GM08714 (cell line): ENCODE data around the gene GLIS1.

ENCODE experiments used
- H3K4me3 ChIP-seq: fragments of 200-500 bp; sonication (Bioruptor generic); 2 replicates; pipeline ENCODE4 v1.5.1; 2014; ENCODE audit warnings: mild to moderate bottlenecking, low read length, inconsistent platforms
- ZNF274 ChIP-seq: IDR thresholded peaks from 2 replicates; pipeline ENCODE4 v1.6.1; 2012; ENCODE audit warnings: mild to moderate bottlenecking, low read depth, low read length

Gene GLIS1

DNA sequence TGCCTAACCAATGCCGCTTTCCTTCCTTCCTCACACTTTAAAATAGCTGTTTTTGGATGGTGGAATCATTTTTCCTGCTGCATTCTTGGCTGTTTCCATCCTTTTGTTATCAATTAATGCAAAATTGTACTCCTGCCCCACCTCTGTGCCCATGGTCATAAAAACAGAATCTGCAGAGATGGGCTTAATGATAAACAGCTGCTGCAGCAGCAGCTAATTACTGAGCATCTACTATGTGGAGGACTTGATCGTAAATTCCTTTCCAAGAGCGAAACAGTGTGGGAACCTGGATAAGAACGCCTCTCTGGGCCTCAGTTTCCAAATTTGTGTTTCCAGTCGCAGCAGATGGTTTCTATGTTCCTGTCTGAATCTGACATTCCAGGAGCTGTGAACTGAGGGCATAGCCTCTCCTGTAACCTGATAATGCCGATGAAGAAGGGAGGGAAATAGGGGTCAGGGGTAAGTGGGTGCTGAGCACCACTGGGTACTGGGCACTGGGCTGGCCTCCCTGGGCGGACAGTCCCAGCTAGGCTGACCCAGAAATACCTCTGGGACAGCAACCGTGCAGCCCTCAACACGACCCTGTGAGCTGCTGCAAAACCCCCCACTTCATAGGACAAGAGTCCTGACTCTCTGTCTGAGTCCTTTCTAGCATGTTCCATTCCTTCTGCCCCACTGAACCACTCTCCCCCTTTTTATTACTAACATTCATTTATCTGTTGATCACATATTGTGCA, 158.1 kb downstream of the GLIS1 start:
- H3K4me3 ChIP-seq, result no peak overlapping the region
- no peak for TF ChIP-seq ZNF274

DNA sequence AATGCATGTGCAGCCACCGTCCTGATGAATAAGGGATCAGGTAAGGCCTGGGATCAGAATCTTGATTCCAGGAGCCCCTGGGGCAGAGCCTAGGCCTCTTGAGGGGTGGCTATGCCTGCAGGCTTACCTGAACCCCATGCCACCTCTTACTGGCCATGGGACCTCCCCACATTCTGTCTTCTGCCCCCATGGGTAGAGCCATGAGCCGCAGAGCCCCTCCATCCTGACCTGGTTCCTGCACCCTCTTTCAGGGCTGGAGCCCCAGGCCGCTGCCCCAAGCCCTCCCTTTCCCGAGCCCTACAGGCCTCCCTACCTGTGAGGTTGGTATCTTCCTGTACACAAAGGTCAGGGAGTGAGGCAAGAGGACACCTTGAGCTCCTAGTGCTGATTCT, 159.0 kb downstream of the GLIS1 start:
- no peak for TF ChIP-seq ZNF274
- no peak overlapping the region for H3K4me3 ChIP-seq

DNA sequence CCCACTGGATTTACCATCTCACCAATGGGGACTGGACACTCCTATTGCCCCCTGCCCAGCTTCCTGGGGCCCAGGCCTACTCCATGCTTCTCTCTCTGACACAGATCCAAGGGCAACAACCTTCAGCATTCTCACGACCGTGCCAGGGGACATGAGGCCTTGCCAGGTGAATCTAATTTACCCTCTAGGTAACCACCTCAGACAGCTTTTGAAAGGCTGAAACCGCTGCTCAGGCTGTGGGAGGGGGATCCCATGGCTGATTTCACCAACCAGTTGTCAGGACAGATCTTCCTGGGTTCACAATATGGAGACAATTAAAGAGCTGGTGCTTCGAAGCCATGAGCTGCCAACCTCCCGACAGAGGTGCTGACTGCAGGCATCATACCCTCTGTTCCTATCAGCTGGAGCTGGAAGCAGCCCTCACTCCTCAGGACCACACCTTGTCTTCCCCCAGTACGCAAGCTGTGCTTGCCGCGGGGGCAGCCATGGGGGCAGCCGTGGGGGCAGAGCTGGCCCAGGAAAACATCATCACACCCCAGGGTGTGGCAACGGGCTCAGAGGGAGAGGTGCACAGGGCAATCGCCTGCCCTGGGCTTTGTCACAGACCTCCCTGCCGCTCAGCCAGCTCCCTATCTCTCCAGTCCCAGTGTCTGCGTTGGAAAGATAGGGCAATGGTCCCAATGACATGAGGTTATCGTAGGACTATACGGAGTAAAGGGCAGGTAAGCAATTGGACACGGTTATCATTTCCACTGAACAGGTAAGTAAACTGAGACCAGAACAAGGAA, 159.5 kb downstream of the GLIS1 start:
- no peak for TF ChIP-seq ZNF274

DNA sequence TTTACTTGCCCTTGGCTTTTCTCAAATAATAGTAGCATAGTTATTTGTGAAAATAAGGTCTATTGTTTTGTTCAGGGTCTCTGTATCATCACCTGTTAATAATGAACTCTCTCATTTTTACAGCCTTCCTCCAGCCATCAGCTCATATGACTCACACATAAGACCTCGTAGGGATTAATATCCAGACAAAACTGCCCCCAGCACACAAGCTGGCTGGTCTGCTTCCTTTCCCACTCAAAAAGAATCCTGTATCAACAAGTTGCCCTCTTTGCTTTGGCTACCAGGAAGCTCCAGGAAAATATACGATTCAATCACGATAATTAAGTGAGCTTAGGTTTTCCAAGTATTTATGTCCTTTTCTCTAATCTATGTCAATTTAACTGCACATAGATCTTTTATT, 160.6 kb downstream of the GLIS1 start:
- TF ChIP-seq ZNF274, result no peak
- H3K4me3 ChIP-seq, result no peak overlapping the region

More for the DNA sequence above, 159.5 kb downstream of the GLIS1 start:
- H3K4me3 ChIP-seq, result no peak overlapping the region

DNA sequence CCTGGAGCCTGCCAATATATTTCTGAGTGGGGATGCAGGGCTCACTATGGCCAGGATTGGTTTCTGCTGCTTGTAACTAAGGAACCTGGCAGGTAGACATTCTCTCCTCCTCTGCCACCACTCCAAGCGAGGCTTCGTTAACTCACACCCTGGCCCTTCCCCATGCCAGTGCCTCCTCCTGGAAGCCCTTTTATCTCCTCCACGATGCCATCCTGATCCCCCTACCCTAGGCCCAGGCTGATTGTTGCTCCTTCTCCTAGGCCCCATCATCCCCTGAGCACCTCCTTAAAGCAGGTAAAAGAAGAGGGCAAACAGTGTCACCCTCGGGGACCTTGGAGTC, 161.2 kb downstream of the GLIS1 start:
- TF ChIP-seq ZNF274, result no peak
- H3K4me3 ChIP-seq, result no peak overlapping the region

DNA sequence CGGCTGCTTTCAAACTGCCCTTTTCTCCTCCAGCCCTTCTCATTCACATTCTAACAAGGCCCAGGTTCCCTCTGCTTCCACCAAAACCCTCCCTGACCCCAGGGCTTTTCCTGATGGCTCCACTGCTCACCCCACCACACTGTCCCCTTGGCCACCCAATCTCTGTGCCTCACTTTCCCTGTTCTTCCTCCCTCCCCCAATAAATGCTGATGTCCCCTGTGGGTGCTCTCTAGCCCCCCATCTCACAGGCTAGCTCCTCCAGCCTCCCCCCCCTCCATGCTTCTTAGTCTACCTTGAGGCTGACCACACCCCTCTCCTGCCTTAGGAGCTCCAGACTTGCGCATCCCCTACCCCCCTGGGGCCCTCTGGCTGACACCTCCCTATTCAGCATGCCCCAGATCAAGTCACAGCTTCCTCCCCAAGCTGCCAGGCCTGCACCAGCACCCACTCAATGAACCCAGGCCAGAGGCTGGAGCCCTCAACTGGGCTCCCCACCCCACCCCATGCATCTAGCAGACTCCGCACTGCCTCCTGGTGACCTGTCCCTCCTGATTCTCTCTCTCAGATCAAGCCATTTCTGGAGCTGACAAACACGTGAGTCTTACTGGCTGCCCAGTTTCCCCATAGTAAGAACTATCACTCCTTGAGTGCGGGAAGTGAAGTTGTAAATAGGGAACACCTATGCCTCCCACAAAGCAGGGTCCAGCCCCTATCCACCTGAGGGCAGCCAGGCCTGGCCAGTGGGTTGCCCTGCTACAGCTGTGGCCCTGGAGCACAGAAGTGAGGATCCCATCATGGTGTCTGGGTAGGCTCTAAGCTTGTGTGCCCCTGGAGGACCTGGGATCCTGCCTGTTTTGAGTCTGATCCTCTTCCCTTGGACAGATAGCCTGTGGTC, 161.9 kb downstream of the GLIS1 start:
- TF ChIP-seq ZNF274, result no peak

DNA sequence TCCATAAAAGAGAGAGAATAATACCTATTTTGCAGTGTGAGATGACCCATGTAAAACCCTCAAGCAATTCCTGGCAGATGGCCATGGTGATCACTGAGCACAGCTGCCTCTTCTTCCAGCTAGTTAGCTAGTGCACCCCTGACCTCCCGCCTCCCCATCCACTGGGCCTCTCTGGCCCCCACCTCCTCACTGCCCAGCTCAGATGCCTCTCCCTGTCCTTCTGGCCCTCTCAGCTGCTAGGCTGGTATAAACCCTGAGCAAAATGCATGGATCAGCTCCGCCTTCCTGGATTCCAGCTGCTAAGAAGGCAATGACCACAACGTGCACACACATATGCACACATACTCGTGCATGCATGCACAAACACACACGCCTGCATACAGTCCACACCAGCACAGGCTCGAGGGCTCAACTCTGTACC, 162.6 kb downstream of the GLIS1 start:
- no peak for TF ChIP-seq ZNF274
- no peak overlapping the region for H3K4me3 ChIP-seq

More for the DNA sequence above, 161.9 kb downstream of the GLIS1 start:
- no peak overlapping the region for H3K4me3 ChIP-seq

DNA sequence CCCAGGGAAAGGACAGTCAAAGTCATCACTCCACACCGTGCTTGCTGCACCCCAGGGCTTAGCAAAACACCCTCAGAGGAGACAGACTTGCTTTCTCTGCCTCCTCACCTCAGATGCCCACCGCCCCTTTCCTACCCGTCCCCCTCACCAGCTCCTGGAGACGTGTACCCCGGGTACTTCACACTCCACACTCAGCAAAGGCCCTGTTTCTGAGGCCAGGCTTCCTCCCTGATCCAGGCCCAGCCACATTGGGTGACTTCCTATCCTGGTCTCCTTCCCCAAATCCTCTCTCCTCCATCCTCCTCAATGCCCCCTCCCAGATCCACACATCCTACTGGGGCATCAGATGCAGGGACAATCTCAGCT, 163.0 kb downstream of the GLIS1 start:
- no peak for TF ChIP-seq ZNF274
- H3K4me3 ChIP-seq, result no peak overlapping the region

DNA sequence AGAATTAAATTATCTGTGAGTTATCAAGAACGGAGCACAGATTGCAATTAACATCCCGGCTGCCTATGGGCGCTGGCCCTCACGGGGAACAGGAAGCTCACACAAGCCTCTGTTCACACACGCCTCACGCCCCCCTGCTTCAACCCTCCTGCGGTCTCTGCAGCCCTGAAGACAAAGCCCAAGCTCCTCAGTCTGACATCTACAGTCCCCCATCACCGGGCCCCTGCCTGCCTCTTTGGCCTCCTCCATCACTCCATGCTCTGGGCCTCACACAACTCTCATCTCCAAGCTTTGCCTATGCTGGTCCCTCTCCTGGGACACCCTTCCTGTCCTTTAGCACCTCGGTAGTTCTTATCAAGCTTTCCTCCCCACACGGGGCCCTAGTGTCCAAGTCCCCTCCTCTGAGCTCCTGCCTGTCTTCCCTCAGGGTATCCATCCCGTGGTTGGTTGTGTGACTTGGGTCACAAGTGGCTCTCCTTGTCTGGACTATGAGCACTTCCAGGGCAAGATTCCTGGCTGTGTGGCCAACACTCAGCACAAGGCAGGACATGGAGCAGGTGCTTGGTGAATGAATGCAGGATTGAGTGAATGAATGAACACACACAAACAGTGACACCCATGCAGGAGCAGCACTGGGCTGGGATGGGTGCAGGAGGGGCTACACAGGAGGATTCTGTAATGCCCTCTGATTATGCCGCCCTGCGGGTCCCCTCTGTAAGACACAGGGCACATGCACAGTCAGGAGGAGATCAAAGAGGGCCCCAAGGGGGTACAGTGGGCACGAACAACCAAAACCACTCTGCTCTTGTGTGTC, 163.6 kb downstream of the GLIS1 start:
- H3K4me3 ChIP-seq, result no peak overlapping the region
- no peak for TF ChIP-seq ZNF274

DNA sequence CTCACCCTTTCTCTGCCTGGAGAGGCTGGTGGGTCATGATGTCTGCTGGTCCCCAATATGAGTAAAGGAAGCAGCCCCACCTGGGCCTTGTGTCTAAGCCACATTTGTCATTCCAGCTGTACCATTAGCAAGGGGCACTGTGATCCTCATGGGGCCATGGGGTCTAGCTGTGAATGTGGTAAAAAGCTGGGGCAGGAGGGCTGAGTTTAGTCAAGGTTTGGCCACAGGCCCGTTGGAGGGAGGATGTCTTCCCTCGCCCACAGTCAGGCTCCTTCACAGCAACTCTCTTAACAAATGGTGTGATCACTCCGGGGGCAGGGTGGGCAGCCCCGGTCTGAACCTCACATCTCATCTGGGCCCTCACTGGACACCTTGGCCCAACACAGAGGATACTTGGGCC, 164.3 kb downstream of the GLIS1 start:
- no peak overlapping the region for H3K4me3 ChIP-seq
- TF ChIP-seq ZNF274, result no peak

DNA sequence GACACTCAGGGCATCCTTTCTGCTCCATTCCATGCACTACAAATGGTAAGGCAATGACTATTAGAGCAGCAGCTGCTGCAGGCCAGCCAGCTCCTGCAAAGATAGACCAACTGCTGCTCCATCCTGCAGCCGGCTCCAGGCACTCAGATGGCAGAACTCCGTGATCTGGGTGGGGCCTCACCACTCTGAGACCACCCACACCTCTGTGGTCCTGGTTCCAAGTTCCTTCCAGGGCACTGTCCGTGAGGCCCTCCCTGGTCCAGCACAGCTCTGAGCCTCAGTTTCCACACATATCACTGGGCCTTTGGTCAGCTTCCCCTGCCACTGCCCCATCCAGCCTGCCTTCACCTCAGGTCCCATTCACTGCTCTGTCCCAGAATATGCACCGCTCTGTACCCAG, 165.0 kb downstream of the GLIS1 start:
- H3K4me3 ChIP-seq, result no peak overlapping the region
- TF ChIP-seq ZNF274, result no peak

DNA sequence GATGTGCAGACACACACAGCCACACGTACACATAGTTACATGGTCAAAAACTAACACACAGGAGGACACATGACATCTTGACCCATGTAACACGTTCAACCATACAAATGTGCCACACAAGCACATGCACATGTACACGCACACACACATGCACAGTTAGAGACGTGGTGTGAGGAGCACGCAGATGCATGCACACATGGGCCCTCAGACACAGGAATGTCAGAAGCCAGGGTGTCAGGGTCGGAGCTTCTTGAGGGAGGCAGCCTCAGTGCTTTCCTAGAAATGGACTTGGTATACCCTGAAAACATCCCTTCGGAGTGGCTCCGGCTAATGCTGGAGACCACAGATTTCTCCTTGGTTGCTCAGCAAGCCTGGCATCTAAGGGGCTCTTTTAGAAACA, 165.4 kb downstream of the GLIS1 start:
- no peak for TF ChIP-seq ZNF274
- H3K4me3 ChIP-seq, result no peak overlapping the region

DNA sequence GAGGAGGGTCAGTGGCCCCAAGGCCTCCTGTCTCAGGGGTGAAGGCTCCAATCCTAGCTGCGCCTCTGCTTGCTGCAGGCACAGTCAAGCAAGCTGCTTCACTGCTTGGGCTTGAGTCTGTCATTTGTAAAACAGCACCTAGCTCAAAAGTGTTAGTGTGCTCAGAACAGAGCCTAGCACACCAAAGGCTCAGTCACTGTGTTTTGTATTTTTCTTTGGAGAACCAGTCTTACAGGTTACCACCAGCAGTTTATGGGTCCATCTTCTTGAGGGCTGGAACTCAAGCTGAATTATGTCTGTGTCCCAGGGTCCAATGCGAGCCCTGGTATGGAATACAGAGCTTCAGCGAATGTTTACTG, 166.2 kb downstream of the GLIS1 start:
- TF ChIP-seq ZNF274, result no peak
- no peak overlapping the region for H3K4me3 ChIP-seq

DNA sequence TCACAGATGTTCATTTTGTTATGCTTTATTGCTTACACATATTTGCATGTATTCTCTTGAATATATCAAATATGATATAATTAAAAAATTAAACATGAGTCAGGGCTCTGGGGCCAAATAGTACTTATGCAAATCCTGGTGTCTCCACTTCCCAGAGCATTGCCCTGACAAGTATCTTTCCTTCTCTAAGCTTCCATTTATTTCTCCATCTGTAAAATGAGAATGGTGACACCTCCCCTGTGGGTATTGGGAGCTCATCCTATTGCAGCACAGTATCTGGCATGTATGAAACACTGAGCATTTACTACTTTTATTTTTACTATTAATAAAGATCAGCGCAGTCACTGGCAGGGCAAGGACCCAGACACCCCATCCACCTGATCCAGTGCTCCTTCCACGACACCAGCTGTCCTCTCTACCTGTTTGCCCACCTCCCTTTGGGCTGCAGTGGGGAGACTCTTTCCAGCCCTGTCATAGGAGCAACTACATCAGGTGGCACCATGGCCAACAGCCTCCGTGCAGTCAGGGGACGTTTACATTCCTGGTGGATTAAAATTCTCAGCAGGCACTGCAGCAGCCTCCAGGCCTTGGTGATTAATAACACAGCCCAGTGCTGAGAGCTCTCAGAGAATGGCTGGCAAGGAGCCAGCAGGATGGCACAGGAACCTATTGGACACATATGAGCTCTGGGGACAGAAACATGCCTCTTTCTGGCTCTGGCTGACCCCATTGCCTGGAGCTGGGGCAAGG, 166.7 kb downstream of the GLIS1 start:
- H3K4me3 ChIP-seq, result no peak overlapping the region
- TF ChIP-seq ZNF274, result no peak
